CD14-positive monocyte (primary cell): ENCODE data around the gene CLRN3. TPM values are rescaled to one million over a fixed set of nuclear protein-coding genes. Genes with fewer than 3 reads are reported as not detected.

Experiments
- DNase-seq, 3 donors: peaks; one replicate each; pipeline ENCODE4 v3.0.0-alpha.2; 2011 to 2022
- H2AFZ ChIP-seq: 2 replicates; pipeline ENCODE4 v1.6.0; 2012; ENCODE audit warnings: mild to moderate bottlenecking, low read depth, low read length, inconsistent platforms; ENCODE audit not compliant: insufficient read depth, poor library complexity, severe bottlenecking
- H3K27ac ChIP-seq, 2 donors: 1 replicate in 1 of 2; 2 replicates in 1 of 2; pipeline ENCODE4 v1.5.1; 2012 to 2013; ENCODE audit warnings: low read length in 2 of 2, control low read depth in 1 of 2, inconsistent platforms in 1 of 2, low read depth in 1 of 2, mild to moderate bottlenecking in 1 of 2
- H3K27me3 ChIP-seq, 2 donors: one replicate each; pipeline versions ENCODE4 v1.6.0 to v1.6.1; 2011 to 2013; ENCODE audit warnings: low read length in 2 of 2; ENCODE audit not compliant: control insufficient read depth in 2 of 2, insufficient read depth in 2 of 2
- H3K36me3 ChIP-seq, 2 donors: replicated peaks in 1 of 2; 1 replicate in 1 of 2; 2 replicates in 1 of 2; pipeline versions ENCODE4 v1.5.1 to v1.6.1; 2012 to 2013; ENCODE audit warnings: low read length in 2 of 2, control low read depth in 1 of 2, inconsistent platforms in 1 of 2, mild to moderate bottlenecking in 1 of 2; ENCODE audit not compliant: insufficient read depth in 2 of 2, control insufficient read depth in 1 of 2
- H3K4me1 ChIP-seq, 2 donors: 1 replicate in 1 of 2; 2 replicates in 1 of 2; pipeline versions ENCODE4 v1.5.1 to v1.6.1; 2012 to 2013; ENCODE audit warnings: low read length in 2 of 2, control low read depth in 1 of 2, inconsistent platforms in 1 of 2, mild to moderate bottlenecking in 1 of 2, moderate library complexity in 1 of 2; ENCODE audit not compliant: insufficient read depth in 2 of 2, control insufficient read depth in 1 of 2
- H3K4me2 ChIP-seq: replicated peaks from 2 replicates; pipeline ENCODE3; 2012; ENCODE audit warnings: low read length, moderate library complexity, mild to moderate bottlenecking; ENCODE audit not compliant: poor library complexity, severe bottlenecking; ENCODE audit errors: extremely low read depth
- H3K4me3 ChIP-seq, 3 experiments: fragments of 200-600 bp in 1 of 3; sonication (generic) in 1 of 3; replicated peaks in 1 of 3; 1 replicate in 2 of 3; 2 replicates in 1 of 3; pipeline ENCODE4 v1.5.1; 2011 to 2013; ENCODE audit warnings: low read length in 3 of 3, mild to moderate bottlenecking in 3 of 3, control low read depth in 2 of 3, low read depth in 2 of 3, inconsistent platforms in 1 of 3, moderate library complexity in 1 of 3
- H3K79me2 ChIP-seq: 2 replicates; pipeline ENCODE4 v1.6.0; 2012; ENCODE audit warnings: mild to moderate bottlenecking, control low read depth, inconsistent platforms, low read length, moderate library complexity; ENCODE audit not compliant: insufficient read depth
- H3K9ac ChIP-seq: 2 replicates; pipeline ENCODE4 v1.6.0; 2017; ENCODE audit warnings: low read length, mild to moderate bottlenecking; ENCODE audit not compliant: insufficient read depth, poor library complexity, severe bottlenecking
- H3K9me3 ChIP-seq, 2 donors: replicated peaks in 1 of 2; 1 replicate in 1 of 2; 2 replicates in 1 of 2; pipeline versions ENCODE4 v1.5.1 to v1.6.1; 2012 to 2013; ENCODE audit warnings: low read length in 2 of 2, control low read depth in 1 of 2; ENCODE audit not compliant: control insufficient read depth in 1 of 2, insufficient read depth in 1 of 2
- H4K20me1 ChIP-seq: 2 replicates; pipeline ENCODE4 v1.6.0; 2012; ENCODE audit warnings: mild to moderate bottlenecking, low read length, control low read depth, moderate library complexity; ENCODE audit not compliant: insufficient read depth
- H3K27ac Mint-ChIP-seq, 7 donors: one replicate each; pipeline ENCODE4 v1.8.0; 2020; ENCODE audit warnings: mild to moderate bottlenecking in 7 of 7, mixed read lengths in 7 of 7, moderate library complexity in 6 of 7, inconsistent platforms in 2 of 7
- H3K27me3 Mint-ChIP-seq, 3 donors: one replicate each; pipeline ENCODE4 v1.8.0; 2021 to 2022; ENCODE audit warnings: low read depth in 3 of 3, mild to moderate bottlenecking in 3 of 3, mixed read lengths in 3 of 3, moderate library complexity in 3 of 3, inconsistent platforms in 1 of 3
- H3K36me3 Mint-ChIP-seq, 2 donors: one replicate each; pipeline ENCODE4 v1.8.0; 2020; ENCODE audit warnings: mixed read lengths in 2 of 2, inconsistent platforms in 1 of 2, mild to moderate bottlenecking in 1 of 2
- H3K4me1 Mint-ChIP-seq: one replicate; pipeline ENCODE4 v1.8.0; 2020; ENCODE audit warnings: mild to moderate bottlenecking, mixed read lengths
- H3K4me3 Mint-ChIP-seq, 2 donors: one replicate each; pipeline ENCODE4 v1.8.0; 2020; ENCODE audit warnings: mild to moderate bottlenecking in 2 of 2, mixed read lengths in 2 of 2, moderate library complexity in 1 of 2
- H3K9me3 Mint-ChIP-seq, 7 donors: one replicate each; pipeline ENCODE4 v1.8.0; 2020 to 2022; ENCODE audit warnings: mixed read lengths in 7 of 7, mild to moderate bottlenecking in 6 of 7, moderate library complexity in 6 of 7, inconsistent platforms in 2 of 7
- WGBS: methylation state at CpG from one replicate; pipeline ENCODE4 v1.1.5; 2013; ENCODE audit warnings: missing lambda C conversion rate; ENCODE audit not compliant: insufficient coverage; 5-methylcytosine and 5-hydroxymethylcytosine counted together
- intact Hi-C, 2 donors: fragments of 100-400 bp; cut with micrococcal nuclease; formaldehyde crosslinking; loops; one replicate each; pipeline versions ENCODE4 v1.15.0 to v1.15.1; 2023
- polyA plus RNA-seq, 3 donors: library from polyadenylated mRNA; depleted of rRNA in 1 of 3; unstranded in 2 of 3; stranded (reverse) in 1 of 3; fragments of 300-500 nt in 2 of 3; fragments of >200 nt in 1 of 3; fragmentation: Illumina TruSeq in 2 of 3; gene quantifications; 1 replicate in 2 of 3; 2 replicates in 1 of 3; pipeline ENCODE4 v1.2.3, GENCODE V29; 2012 to 2021
- TF ChIP-seq, protein P1 (sequence below): fragments of 200-600 bp; IDR thresholded peaks from one replicate; pipeline ENCODE4 v1.8.0; 2022; ENCODE audit warnings: antibody characterized with exemption, mild to moderate bottlenecking

Gene CLRN3
- polyA plus RNA-seq, 3 donors = 0.16 TPM; not detected in 2

DNA sequence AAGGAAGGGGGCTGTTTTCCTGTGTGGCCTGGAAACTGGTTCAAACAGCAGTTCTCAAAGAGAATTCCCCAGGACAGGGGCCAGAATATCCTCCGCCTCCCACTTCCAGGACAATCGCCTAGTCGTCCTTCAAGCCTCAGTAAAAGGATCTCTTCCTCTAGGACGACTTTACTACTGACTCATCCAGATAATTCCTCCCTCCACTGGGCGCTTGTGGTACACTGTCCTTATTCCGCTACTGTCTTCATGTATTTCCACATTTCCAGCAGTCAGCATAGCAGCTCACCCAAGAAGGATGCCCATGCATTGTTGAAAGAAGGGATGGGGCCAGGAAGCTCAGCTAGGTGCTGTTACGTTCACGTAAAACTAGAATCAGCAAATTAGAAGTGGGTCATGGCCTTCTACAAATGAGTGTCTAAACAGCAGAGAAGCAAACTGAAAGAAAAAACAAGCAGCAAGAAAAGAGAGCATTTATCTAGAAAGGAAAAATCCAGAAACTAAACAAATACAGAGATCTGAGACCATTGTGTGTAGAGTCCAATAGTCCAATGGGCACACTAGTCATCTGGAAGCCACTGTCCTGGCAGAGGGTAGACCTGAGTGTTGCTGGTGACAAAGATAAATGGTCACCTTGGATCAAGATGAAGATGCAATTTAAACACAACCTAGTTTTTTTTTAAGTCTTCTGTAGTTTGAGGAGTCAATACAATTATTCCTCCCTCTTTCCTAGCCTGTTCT is 26.3 kb downstream of the CLRN3 start:
- Histone ChIP-seq H3K79me2 (no peaks in the 10 kb centered on the region), H3K9ac (no peak overlapping the region), H3K4me1 (no peaks in the 10 kb centered on the region), H3K27me3 (no peaks in the 10 kb centered on the region), H3K9me3 (peaks cover 12 to 23% of the 10 kb centered on the region in 2 donors), H2AFZ (no peak overlapping the region), H3K36me3 (no peaks in the 10 kb centered on the region), H3K27ac (no peak overlapping the region), H3K4me2 (no peak overlapping the region), H4K20me1 (no peaks in the 10 kb centered on the region), H3K4me3 (no peak overlapping the region)
- peaks cover 2 to 7% (median 5%) of the 10 kb centered on the region in 3 donors for H3K27me3 Mint-ChIP-seq
- H3K9me3 Mint-ChIP-seq = peaks cover 22 to 40% (median 34%) of the 10 kb centered on the region in 7 donors
- no peak for DNase-seq
- H3K27ac Mint-ChIP-seq = no peak overlapping the region
- 95% methylated on average over 5 of the region's 8 CpGs for WGBS
- no peak overlapping the region for H3K4me3 Mint-ChIP-seq
- TF ChIP-seq, protein P1, sequence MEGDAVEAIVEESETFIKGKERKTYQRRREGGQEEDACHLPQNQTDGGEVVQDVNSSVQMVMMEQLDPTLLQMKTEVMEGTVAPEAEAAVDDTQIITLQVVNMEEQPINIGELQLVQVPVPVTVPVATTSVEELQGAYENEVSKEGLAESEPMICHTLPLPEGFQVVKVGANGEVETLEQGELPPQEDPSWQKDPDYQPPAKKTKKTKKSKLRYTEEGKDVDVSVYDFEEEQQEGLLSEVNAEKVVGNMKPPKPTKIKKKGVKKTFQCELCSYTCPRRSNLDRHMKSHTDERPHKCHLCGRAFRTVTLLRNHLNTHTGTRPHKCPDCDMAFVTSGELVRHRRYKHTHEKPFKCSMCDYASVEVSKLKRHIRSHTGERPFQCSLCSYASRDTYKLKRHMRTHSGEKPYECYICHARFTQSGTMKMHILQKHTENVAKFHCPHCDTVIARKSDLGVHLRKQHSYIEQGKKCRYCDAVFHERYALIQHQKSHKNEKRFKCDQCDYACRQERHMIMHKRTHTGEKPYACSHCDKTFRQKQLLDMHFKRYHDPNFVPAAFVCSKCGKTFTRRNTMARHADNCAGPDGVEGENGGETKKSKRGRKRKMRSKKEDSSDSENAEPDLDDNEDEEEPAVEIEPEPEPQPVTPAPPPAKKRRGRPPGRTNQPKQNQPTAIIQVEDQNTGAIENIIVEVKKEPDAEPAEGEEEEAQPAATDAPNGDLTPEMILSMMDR = no peak
- peaks cover 7% of the 10 kb centered on the region for H3K4me1 Mint-ChIP-seq
- H3K36me3 Mint-ChIP-seq = no peaks in the 10 kb centered on the region
- intact Hi-C loops = no loop called here

- intact Hi-C loops = no loop called here
- no peak overlapping the region for H3K27ac ChIP-seq
- no peak overlapping the region for H3K4me3 ChIP-seq
- no peak overlapping the region for H3K9ac ChIP-seq
- H3K4me2 ChIP-seq = no peak overlapping the region
- H2AFZ ChIP-seq = no peak overlapping the region
- peaks cover 2 to 10% (median 4%) of the 10 kb centered on the region in 3 donors for H3K27me3 Mint-ChIP-seq
- TF ChIP-seq, protein P1 = no peak
- peak overlapping the region in 1 of 7 donors; percentile 58 for H3K27ac Mint-ChIP-seq
- peaks cover 13 to 29% (median 21%) of the 10 kb centered on the region in 7 donors for H3K9me3 Mint-ChIP-seq
- H3K36me3 Mint-ChIP-seq = no peaks in the 10 kb centered on the region
- H3K27me3 ChIP-seq = no peaks in the 10 kb centered on the region
- H3K9me3 ChIP-seq = peaks cover 12 to 14% of the 10 kb centered on the region in 2 donors
- H3K4me3 Mint-ChIP-seq = no peak overlapping the region
- H3K4me1 Mint-ChIP-seq = peaks cover 3% of the 10 kb centered on the region
- WGBS = 96% methylated on average over 4 of the region's 6 CpGs
- no peaks in the 10 kb centered on the region for H3K79me2 ChIP-seq
- no peaks in the 10 kb centered on the region for H3K4me1 ChIP-seq
- no peaks in the 10 kb centered on the region for H3K36me3 ChIP-seq
- no peak for DNase-seq
- no peaks in the 10 kb centered on the region for H4K20me1 ChIP-seq
Observed at GRCh38 chr10:127863231-127863825, 29.4 kb downstream of the CLRN3 start.
